ENCODE results near the gene MSMB. TPM values are rescaled to one million over a fixed set of nuclear protein-coding genes. Genes with fewer than 3 reads are reported as not detected.

The MSMB gene
- total and polyA plus RNA-seq, 8 donors = 17.1 TPM; not detected in 7

DNA sequence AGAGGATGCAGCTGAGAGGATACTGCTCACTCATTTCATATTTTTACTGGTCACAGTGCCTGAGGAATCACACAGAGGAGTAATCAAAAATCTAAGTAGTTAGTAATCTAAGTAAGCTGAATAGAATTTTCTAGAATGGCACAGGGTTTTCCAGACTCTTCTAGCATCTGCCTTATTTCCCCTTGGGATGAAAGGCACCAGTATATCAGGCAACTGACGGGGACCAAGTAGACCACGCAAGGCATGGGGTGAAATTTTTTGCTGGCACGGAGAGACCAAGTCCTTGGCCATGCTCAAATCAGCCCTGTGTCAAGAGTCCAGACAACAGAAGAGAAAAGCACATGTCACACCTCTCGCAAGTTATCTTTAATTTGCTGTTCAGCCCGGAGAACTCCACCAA is 29.9 kb downstream of the MSMB start:
- TF ChIP-seq, protein P1, sequence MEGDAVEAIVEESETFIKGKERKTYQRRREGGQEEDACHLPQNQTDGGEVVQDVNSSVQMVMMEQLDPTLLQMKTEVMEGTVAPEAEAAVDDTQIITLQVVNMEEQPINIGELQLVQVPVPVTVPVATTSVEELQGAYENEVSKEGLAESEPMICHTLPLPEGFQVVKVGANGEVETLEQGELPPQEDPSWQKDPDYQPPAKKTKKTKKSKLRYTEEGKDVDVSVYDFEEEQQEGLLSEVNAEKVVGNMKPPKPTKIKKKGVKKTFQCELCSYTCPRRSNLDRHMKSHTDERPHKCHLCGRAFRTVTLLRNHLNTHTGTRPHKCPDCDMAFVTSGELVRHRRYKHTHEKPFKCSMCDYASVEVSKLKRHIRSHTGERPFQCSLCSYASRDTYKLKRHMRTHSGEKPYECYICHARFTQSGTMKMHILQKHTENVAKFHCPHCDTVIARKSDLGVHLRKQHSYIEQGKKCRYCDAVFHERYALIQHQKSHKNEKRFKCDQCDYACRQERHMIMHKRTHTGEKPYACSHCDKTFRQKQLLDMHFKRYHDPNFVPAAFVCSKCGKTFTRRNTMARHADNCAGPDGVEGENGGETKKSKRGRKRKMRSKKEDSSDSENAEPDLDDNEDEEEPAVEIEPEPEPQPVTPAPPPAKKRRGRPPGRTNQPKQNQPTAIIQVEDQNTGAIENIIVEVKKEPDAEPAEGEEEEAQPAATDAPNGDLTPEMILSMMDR (IDR thresholded peaks at IDR 0.05) = no peak
- ATAC-seq (no peak), DNase-seq (no peak)
- Histone ChIP-seq H3K36me3 (peaks cover 0 to 53% of the 10 kb centered on the region in 2 donors), H3K4me1 (peaks cover 23 to 60% of the 10 kb centered on the region in 2 donors), H3K27ac (no peak overlapping the region), H3K4me3 (no peak overlapping the region), H3K9me3 (no peaks in the 10 kb centered on the region), H3K27me3 (no peaks in the 10 kb centered on the region)
- intact Hi-C loops (cut with DNase I) = no loop called here

DNA sequence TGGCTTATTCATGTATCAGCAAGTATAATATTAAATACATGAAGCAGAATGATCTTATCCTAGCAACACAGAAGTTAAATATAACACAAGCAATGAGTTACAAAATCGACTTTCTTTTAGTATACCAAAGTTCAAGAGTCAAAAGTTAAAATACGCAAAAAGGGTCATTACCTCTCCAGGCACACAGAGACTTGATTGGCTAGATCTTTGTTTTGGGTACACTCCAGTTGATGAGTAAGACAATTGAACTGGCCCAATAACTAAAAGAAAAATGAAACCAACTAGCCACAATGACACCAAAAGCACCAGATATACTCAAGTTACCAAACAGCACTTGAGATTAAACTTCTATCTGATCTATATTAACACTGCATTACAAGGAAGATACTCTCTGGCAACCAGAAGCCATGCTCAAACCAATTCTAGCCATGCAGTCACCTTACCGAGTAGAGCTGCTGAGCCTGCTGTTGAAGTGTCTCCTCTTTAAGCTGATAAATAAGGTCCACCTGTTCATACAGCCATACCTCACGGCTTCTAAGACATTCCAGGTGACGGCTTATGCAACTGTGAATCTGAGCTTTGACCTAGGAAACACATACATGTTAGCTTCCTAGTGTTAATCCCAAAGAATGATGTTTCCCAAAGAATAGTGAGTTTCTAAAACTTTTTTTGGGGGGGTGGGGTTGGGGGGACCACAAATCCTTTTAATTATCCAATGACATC is 31.2 kb downstream of the MSMB start:
- TF ChIP-seq, protein P1 (IDR thresholded peaks at IDR 0.05) = no peak
- H3K36me3 ChIP-seq = peaks cover 0 to 67% of the 10 kb centered on the region in 2 donors
- intact Hi-C loops (cut with DNase I) = no loop called here
- DNase-seq = no peak
- H3K9me3 ChIP-seq = no peaks in the 10 kb centered on the region
- no peaks in the 10 kb centered on the region for H3K27me3 ChIP-seq
- no peak for ATAC-seq
- H3K4me1 ChIP-seq = peaks cover 15 to 54% of the 10 kb centered on the region in 2 donors
- no peak overlapping the region for H3K27ac ChIP-seq
- no peak overlapping the region for H3K4me3 ChIP-seq

DNA sequence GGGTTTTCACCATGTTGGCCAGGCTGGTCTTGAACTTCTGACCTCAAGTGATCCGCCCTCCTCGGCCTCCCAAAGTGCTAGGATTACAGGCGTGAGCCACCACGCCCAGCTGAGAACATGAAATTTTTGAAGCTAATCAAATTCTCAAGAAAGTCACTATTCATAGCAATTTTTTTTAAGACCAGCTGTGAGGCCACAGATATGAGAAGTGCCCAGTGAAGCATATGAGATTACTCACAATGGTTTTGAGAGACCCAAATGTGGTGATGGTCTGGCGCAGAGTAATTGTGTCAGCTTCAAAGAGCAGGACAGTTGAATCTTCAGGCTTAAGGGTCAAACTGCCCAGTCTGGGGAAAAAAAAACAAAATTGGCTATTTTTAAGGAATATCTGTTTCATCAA is 31.9 kb downstream of the MSMB start:
- H3K9me3 ChIP-seq = no peaks in the 10 kb centered on the region
- no peaks in the 10 kb centered on the region for H3K27me3 ChIP-seq
- H3K4me3 ChIP-seq = no peak overlapping the region
- H3K27ac ChIP-seq = no peak overlapping the region
- DNase-seq (no peak), ATAC-seq (no peak)
- peaks cover 9 to 54% of the 10 kb centered on the region in 2 donors for H3K4me1 ChIP-seq
- TF ChIP-seq, protein P1 (IDR thresholded peaks at IDR 0.05) = no peak
- intact Hi-C loops (cut with DNase I) = no loop called here
- H3K36me3 ChIP-seq = peaks cover 0 to 73% of the 10 kb centered on the region in 2 donors

DNA sequence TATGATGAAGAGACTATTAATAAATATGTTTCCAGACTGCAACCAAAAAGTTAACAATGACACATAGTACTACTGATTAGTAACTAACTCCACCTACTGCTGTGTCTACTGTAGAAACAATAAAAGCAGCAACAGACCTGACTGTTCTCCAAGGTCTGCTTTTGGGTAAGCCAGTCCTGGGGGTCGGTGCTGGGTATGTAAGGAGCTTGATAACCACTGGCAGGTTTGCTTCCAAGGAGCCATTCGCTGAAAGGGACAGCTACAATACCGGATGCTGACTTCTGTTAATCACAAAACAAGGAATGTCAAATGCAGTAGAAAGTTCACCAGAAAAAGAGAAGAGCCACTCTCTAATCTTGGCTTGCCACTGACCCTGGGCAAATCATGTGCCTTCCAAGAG is 33.3 kb downstream of the MSMB start:
- H3K27me3 ChIP-seq = no peaks in the 10 kb centered on the region
- TF ChIP-seq, protein P1 (IDR thresholded peaks at IDR 0.05) = no peak
- intact Hi-C loops (cut with DNase I) = no loop called here
- H3K9me3 ChIP-seq = no peaks in the 10 kb centered on the region
- DNase-seq (no peak), ATAC-seq (no peak)
- peaks cover 0 to 88% of the 10 kb centered on the region in 2 donors for H3K36me3 ChIP-seq
- H3K4me3 ChIP-seq = no peak overlapping the region
- H3K4me1 ChIP-seq = peaks cover 0 to 48% of the 10 kb centered on the region in 2 donors
- H3K27ac ChIP-seq = no peak overlapping the region

DNA sequence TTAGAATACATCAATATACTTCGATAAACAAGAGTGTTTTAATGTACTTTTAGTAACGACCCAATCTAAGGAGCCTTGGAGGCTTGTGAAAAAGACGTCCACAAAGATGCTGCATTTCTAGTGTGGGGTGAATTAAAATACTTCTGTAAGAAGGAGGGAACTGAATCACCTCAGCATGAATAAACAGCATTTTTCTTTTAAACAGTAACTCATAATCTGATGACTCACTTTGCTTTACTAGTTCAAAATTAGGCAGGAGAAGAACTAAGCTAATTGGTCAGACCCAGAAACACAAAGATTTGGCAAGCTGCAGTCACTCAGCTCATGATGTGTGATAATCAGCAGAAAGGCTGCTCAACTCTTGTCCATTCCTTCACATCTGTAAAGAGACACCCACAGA is 39.9 kb downstream of the MSMB start:
- intact Hi-C loops (cut with DNase I) = no loop called here
- DNase-seq (no peak), ATAC-seq (peak; percentile 26)
- H3K4me3 ChIP-seq = no peak overlapping the region
- TF ChIP-seq, protein P1 (IDR thresholded peaks at IDR 0.05) = no peak
- peaks cover 0 to 22% of the 10 kb centered on the region in 2 donors for H3K4me1 ChIP-seq
- no peak overlapping the region for H3K27ac ChIP-seq
- no peaks in the 10 kb centered on the region for H3K27me3 ChIP-seq
- H3K9me3 ChIP-seq = no peaks in the 10 kb centered on the region
- peaks cover 0 to 100% of the 10 kb centered on the region in 2 donors for H3K36me3 ChIP-seq

Measured in left lung (tissue), 10 donors.